GM23338 (cell line): ENCODE data around the gene EIF2B1. TPM values are rescaled to one million over a fixed set of nuclear protein-coding genes. Genes with fewer than 3 reads are reported as not detected.

Experiments
- ATAC-seq: fragments of 200-7000 bp; cut with Tn5 transposase; 3 replicates; pipeline ENCODE4 v1.9.1; 2020
- DNase-seq: peaks from one replicate; pipeline ENCODE4 v3.0.0-alpha.2; 2015; ENCODE audit warnings: low spot score
- H2AFZ ChIP-seq: fragments of 200-600 bp; sonication (generic); 2 replicates; pipeline ENCODE4 v1.8.0; 2016; ENCODE audit warnings: antibody characterized with exemption, mild to moderate bottlenecking, moderate library complexity
- H3F3A ChIP-seq: fragments of 200-600 bp; sonication (generic); replicated peaks from 2 replicates; pipeline ENCODE4 v1.8.0; 2017; ENCODE audit warnings: antibody characterized with exemption, mixed run types, low read depth
- H3K27ac ChIP-seq: fragments of 200-600 bp; sonication (generic); 2 replicates; pipeline ENCODE4 v1.6.1; 2016; ENCODE audit warnings: low read depth
- H3K27me3 ChIP-seq: fragments of 200-600 bp; sonication (generic); 2 replicates; pipeline ENCODE4 v1.8.0; 2016; ENCODE audit warnings: mild to moderate bottlenecking, mixed run types, moderate library complexity; ENCODE audit not compliant: insufficient read depth
- H3K36me3 ChIP-seq: fragments of 200-600 bp; sonication (generic); 2 replicates; pipeline ENCODE4 v1.8.0; 2016; ENCODE audit warnings: mild to moderate bottlenecking; ENCODE audit not compliant: insufficient read depth
- H3K4me1 ChIP-seq: fragments of 200-600 bp; sonication (generic); 2 replicates; pipeline ENCODE4 v1.8.0; 2016; ENCODE audit warnings: mild to moderate bottlenecking, moderate library complexity; ENCODE audit not compliant: insufficient read depth
- H3K4me2 ChIP-seq: fragments of 200-600 bp; sonication (generic); 2 replicates; pipeline ENCODE4 v1.7.1; 2017; ENCODE audit warnings: mixed run types
- H3K4me3 ChIP-seq: fragments of 200-600 bp; sonication (generic); 2 replicates; pipeline ENCODE4 v1.6.1; 2016; ENCODE audit warnings: mixed run types
- H3K79me2 ChIP-seq: fragments of 200-600 bp; sonication (generic); replicated peaks from 2 replicates; pipeline ENCODE4 v1.8.0; 2017; ENCODE audit warnings: mild to moderate bottlenecking; ENCODE audit not compliant: insufficient read depth
- H3K9me2 ChIP-seq: fragments of 200-600 bp; sonication (generic); 2 replicates; pipeline ENCODE4 v1.8.0; 2017; ENCODE audit not compliant: insufficient read depth
- H4K20me1 ChIP-seq: fragments of 200-600 bp; sonication (generic); replicated peaks from 2 replicates; pipeline ENCODE4 v1.8.0; 2017; ENCODE audit warnings: mild to moderate bottlenecking; ENCODE audit not compliant: insufficient read depth
- H3K27ac Mint-ChIP-seq: 2 replicates; pipeline ENCODE4 v1.8.0; 2020; ENCODE audit warnings: inconsistent platforms, mild to moderate bottlenecking, moderate library complexity, mixed read lengths
- H3K27me3 Mint-ChIP-seq: 3 replicates; pipeline ENCODE4 v1.8.0; 2022; ENCODE audit warnings: low read depth, mild to moderate bottlenecking, moderate library complexity, mixed read lengths, inconsistent platforms; ENCODE audit not compliant: insufficient read depth, poor library complexity
- H3K36me3 Mint-ChIP-seq: 3 replicates; pipeline ENCODE4 v1.8.0; 2021; ENCODE audit warnings: low read depth, mild to moderate bottlenecking, inconsistent platforms, moderate library complexity, mixed read lengths
- H3K4me1 Mint-ChIP-seq: 3 replicates; pipeline ENCODE4 v1.8.0; 2020; ENCODE audit warnings: mild to moderate bottlenecking, inconsistent platforms, mixed read lengths
- H3K4me3 Mint-ChIP-seq: 3 replicates; pipeline ENCODE4 v1.8.0; 2021; ENCODE audit warnings: moderate library complexity, mild to moderate bottlenecking, inconsistent platforms, mixed read lengths
- H3K9me3 Mint-ChIP-seq: 3 replicates; pipeline ENCODE4 v1.8.0; 2020; ENCODE audit warnings: moderate library complexity, mild to moderate bottlenecking, inconsistent platforms, mixed read lengths
- CREB1 ChIP-seq: fragments of 250-450 bp; sonication (Bioruptor Pico); IDR thresholded peaks from 2 replicates; pipeline ENCODE4 v1.5.0; 2020; ENCODE audit warnings: low read depth, mild to moderate bottlenecking, moderate library complexity
- EZH2 ChIP-seq: fragments of 200-600 bp; sonication (generic); IDR thresholded peaks from one replicate; pipeline ENCODE4 v1.8.0; 2017; ENCODE audit warnings: antibody characterized with exemption, mild to moderate bottlenecking, low read depth; ENCODE audit not compliant: unreplicated experiment
- EZH2phosphoT487 ChIP-seq: fragments of 200-600 bp; sonication (generic); IDR thresholded peaks from one replicate; pipeline ENCODE4 v1.8.1; 2018; ENCODE audit warnings: antibody characterized with exemption; ENCODE audit not compliant: unreplicated experiment
- JUNB ChIP-seq: IDR thresholded peaks from one replicate; pipeline ENCODE4 v1.6.1; 2016; ENCODE audit warnings: antibody characterized with exemption; ENCODE audit not compliant: unreplicated experiment
- NANOG ChIP-seq: IDR thresholded peaks from 2 replicates; pipeline ENCODE4 v1.6.1; 2016; ENCODE audit warnings: antibody characterized with exemption, borderline replicate concordance
- POLR2AphosphoS5 ChIP-seq: IDR thresholded peaks from 2 replicates; pipeline ENCODE4 v1.6.1; 2016; ENCODE audit warnings: antibody characterized with exemption, low read depth
- REST ChIP-seq: IDR thresholded peaks from one replicate; pipeline ENCODE4 v1.6.1; 2018; ENCODE audit warnings: antibody characterized with exemption; ENCODE audit not compliant: unreplicated experiment
- STAT1 ChIP-seq: IDR thresholded peaks from one replicate; pipeline ENCODE4 v1.6.1; 2016; ENCODE audit warnings: antibody characterized with exemption; ENCODE audit not compliant: unreplicated experiment
- ZNF114 ChIP-seq: fragments of 250-450 bp; sonication (Bioruptor Pico); IDR thresholded peaks from 2 replicates; pipeline ENCODE4 v1.5.0; 2020; ENCODE audit warnings: mild to moderate bottlenecking, moderate library complexity
- ZNF331 ChIP-seq: fragments of 250-450 bp; sonication (Bioruptor Pico); IDR thresholded peaks from 2 replicates; pipeline ENCODE4 v1.5.0; 2020; ENCODE audit warnings: low read depth, mild to moderate bottlenecking, moderate library complexity
- polyA plus RNA-seq: library from polyadenylated mRNA; unstranded; fragments of >200 nt; fragmentation: Nextera tagmentation; extraction: Ambion mirVana; gene quantifications from 2 replicates; pipeline ENCODE4 v1.2.1, GENCODE V29; 2016
- total RNA-seq: library from RNA; depleted of rRNA; stranded (reverse); fragments of >200 nt; shearing (Covaris generic); gene quantifications from 2 replicates; pipeline ENCODE4 v1.2.3, GENCODE V29; 2014
- TF ChIP-seq, protein P1 (sequence below), 2 experiments: fragments of 200-600 bp in 1 of 2; sonication (generic) in 1 of 2; conservative IDR thresholded peaks; 2 replicates each; pipeline versions ENCODE4 v1.5.1 to v1.6.1; 2016 to 2017; ENCODE audit warnings: antibody characterized with exemption in 2 of 2, low read depth in 2 of 2, mild to moderate bottlenecking in 2 of 2, moderate library complexity in 1 of 2
- TF ChIP-seq, protein P2 (sequence below): IDR thresholded peaks from 2 replicates; pipeline ENCODE4 v1.6.1; 2016; ENCODE audit warnings: antibody characterized with exemption

The EIF2B1 gene
- total and polyA plus RNA-seq, 2 experiments from 2014 or later = 33.5 to 117 TPM

- TF ChIP-seq JUNB = no peak
- no peak for TF ChIP-seq STAT1
- no peak for TF ChIP-seq ZNF331 (CRISPR knock-in tag)
- TF ChIP-seq EZH2phosphoT487 = no peak
- TF ChIP-seq REST = no peak
- no peak for TF ChIP-seq EZH2
- TF ChIP-seq NANOG = no peak
Measured at GRCh38 chr12:123595729-123596128, 37.8 kb downstream of the EIF2B1 start (continued).

DNA sequence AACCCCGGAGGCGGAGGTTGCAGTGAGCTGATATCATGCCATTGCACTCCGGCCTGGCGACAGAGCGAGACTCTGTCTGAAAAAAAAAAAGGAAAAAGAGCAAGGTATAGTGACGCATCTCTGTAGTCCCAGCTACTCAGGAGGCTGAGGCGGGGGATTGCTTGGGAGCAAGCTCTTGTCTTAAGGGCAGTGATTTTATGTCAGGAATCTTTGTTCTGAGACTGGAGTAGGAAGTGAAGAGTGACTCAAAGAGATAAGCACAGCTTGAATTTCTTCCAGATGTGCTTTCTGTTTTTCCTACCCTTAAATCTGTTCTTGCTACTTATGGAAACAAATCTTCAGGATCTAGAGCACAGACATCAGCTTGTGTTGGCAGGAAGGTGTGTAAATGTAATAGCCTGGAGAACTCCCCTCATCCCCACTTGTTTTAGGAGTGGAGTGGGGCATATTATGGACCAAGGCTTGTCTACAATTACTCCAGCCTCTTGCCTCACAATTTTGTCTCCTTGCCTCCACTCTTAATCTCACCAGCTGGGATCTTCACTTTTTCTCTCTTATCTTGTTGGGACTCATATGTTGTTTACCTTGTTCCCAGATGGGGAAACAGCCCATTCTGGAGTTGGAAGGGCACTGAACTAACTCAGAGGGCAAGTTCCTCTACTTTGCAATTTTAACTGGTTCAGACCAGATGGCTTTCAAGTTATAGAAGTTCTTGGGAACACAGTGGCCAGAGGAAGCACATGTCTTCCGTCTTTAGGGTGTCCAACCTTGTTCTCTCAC is 41.6 kb downstream of the EIF2B1 start:
- H3K9me3 Mint-ChIP-seq = no peaks in the 10 kb centered on the region
- no peaks in the 10 kb centered on the region for H3K4me1 Mint-ChIP-seq
- H3K27me3 Mint-ChIP-seq = peaks cover 2% of the 10 kb centered on the region
- H3K36me3 ChIP-seq = peaks cover 70% of the 10 kb centered on the region
- no peaks in the 10 kb centered on the region for H3K9me2 ChIP-seq
- H3K4me1 ChIP-seq = no peaks in the 10 kb centered on the region
- H3K27me3 ChIP-seq = no peaks in the 10 kb centered on the region
- H3K4me2 ChIP-seq = no peak overlapping the region
- peaks cover 86% of the 10 kb centered on the region for H3K79me2 ChIP-seq
- H2AFZ ChIP-seq = no peak overlapping the region
- no peak overlapping the region for H3K27ac Mint-ChIP-seq
- DNase-seq (no peak), ATAC-seq (no peak)
- H3K4me3 ChIP-seq = no peak overlapping the region
- H3F3A ChIP-seq = 0 out of 2 replicates have a peak, but pooled peaks cover 3% of the 10 kb centered on the region
- peaks cover 56% of the 10 kb centered on the region for H4K20me1 ChIP-seq
- H3K4me3 Mint-ChIP-seq = no peak overlapping the region
- H3K27ac ChIP-seq = no peak overlapping the region
- H3K36me3 Mint-ChIP-seq = peaks cover 69% of the 10 kb centered on the region
- TF ChIP-seq POLR2AphosphoS5 = no peak
- no peak for TF ChIP-seq REST
- no peak for TF ChIP-seq CREB1
- TF ChIP-seq ZNF331 (CRISPR knock-in tag) = no peak
- TF ChIP-seq, protein P1, sequence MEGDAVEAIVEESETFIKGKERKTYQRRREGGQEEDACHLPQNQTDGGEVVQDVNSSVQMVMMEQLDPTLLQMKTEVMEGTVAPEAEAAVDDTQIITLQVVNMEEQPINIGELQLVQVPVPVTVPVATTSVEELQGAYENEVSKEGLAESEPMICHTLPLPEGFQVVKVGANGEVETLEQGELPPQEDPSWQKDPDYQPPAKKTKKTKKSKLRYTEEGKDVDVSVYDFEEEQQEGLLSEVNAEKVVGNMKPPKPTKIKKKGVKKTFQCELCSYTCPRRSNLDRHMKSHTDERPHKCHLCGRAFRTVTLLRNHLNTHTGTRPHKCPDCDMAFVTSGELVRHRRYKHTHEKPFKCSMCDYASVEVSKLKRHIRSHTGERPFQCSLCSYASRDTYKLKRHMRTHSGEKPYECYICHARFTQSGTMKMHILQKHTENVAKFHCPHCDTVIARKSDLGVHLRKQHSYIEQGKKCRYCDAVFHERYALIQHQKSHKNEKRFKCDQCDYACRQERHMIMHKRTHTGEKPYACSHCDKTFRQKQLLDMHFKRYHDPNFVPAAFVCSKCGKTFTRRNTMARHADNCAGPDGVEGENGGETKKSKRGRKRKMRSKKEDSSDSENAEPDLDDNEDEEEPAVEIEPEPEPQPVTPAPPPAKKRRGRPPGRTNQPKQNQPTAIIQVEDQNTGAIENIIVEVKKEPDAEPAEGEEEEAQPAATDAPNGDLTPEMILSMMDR (conservative IDR thresholded peaks at IDR 0.05; ENCODE audit: low read depth in 2 of 2) = no peak
- no peak for TF ChIP-seq EZH2phosphoT487
- TF ChIP-seq, protein P2, sequence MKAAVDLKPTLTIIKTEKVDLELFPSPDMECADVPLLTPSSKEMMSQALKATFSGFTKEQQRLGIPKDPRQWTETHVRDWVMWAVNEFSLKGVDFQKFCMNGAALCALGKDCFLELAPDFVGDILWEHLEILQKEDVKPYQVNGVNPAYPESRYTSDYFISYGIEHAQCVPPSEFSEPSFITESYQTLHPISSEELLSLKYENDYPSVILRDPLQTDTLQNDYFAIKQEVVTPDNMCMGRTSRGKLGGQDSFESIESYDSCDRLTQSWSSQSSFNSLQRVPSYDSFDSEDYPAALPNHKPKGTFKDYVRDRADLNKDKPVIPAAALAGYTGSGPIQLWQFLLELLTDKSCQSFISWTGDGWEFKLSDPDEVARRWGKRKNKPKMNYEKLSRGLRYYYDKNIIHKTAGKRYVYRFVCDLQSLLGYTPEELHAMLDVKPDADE = no peak
- no peak for TF ChIP-seq NANOG
- no peak for TF ChIP-seq JUNB
- TF ChIP-seq EZH2 = no peak
- TF ChIP-seq ZNF114 (CRISPR knock-in tag) = no peak
- no peak for TF ChIP-seq STAT1
